Osteocyte (in vitro differentiated cells): ENCODE results near the gene TADA1. TPM values are rescaled to one million over a fixed set of nuclear protein-coding genes. Genes with fewer than 3 reads are reported as not detected.
"Not testable (repeated sequence)": the region's sequence is repeated elsewhere in the genome, so short reads cannot be mapped to it uniquely, and the experiment has no call there.

Experiments
- DNase-seq: peaks from one replicate; pipeline ENCODE4 v3.0.0; 2021; ENCODE audit warnings: mixed read lengths; ENCODE audit not compliant: unreplicated experiment; ENCODE audit errors: extremely low spot score
- H3K27ac Mint-ChIP-seq: one replicate; pipeline ENCODE4 v1.8.0; 2021; ENCODE audit warnings: mild to moderate bottlenecking, mixed read lengths; ENCODE audit not compliant: unreplicated experiment
- H3K27me3 Mint-ChIP-seq: one replicate; pipeline ENCODE4 v1.8.0; 2021; ENCODE audit warnings: mixed read lengths; ENCODE audit not compliant: unreplicated experiment
- H3K36me3 Mint-ChIP-seq: one replicate; pipeline ENCODE4 v1.8.0; 2021; ENCODE audit warnings: mixed read lengths; ENCODE audit not compliant: unreplicated experiment
- H3K4me1 Mint-ChIP-seq: one replicate; pipeline ENCODE4 v1.8.0; 2021; ENCODE audit warnings: mixed read lengths; ENCODE audit not compliant: unreplicated experiment
- H3K4me3 Mint-ChIP-seq: one replicate; pipeline ENCODE4 v1.8.0; 2021; ENCODE audit warnings: mild to moderate bottlenecking, moderate library complexity, mixed read lengths; ENCODE audit not compliant: unreplicated experiment
- H3K9me3 Mint-ChIP-seq: one replicate; pipeline ENCODE4 v1.8.0; 2021; ENCODE audit warnings: mixed read lengths; ENCODE audit not compliant: unreplicated experiment
- CTCF ChIP-seq: fragments of 200-600 bp; sonication (generic); IDR thresholded peaks from 2 replicates; pipeline ENCODE4 v1.5.0; 2021; ENCODE audit warnings: antibody characterized with exemption, mild to moderate bottlenecking, moderate library complexity
- total RNA-seq: library from RNA; stranded (reverse); gene quantifications from 2 replicates; pipeline ENCODE4 v1.2.1, GENCODE V29; 2021

TADA1 gene
- total RNA-seq, 1 donor from 2014 or later, result 9.8 TPM

DNA sequence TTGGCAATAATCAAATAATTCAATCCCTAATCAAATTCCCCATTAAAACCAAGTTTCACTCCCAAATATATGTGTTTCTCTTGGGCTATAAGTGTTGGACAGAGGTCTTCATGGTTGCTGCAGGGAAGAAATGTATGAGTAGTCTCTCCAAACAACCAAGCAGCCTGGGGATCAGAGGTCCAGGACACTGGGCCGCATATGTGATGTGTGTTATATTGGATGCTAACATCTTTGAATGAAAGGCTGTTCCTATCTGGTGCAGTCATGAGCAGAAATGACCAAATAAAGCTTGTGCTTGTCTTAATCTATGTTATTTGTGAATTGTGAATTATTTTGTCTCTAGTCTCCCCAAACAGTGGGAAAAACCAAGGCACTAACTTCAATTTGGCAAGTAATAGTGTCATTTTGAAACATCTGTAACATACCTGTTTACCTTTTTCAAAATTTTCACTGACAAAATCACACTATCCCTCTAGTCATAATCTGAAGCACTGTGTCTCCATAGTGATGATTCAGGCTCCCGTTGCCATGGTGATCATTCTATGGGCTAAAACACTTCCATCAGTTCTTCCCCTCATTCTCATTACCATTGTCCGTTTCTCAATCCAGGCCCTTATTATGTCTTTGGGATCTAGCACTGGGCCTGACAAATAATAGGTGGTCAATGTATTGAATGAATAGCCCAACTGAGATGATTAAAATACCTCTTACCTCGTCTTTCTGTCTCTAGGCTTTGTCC, 12.5 kb upstream of the TADA1 start:
- no peak for TF ChIP-seq CTCF
- Mint-ChIP-seq H3K4me3 (no peak overlapping the region), H3K4me1 (no peaks in the 10 kb centered on the region), H3K27ac (no peak overlapping the region), H3K27me3 (peaks cover 77% of the 10 kb centered on the region), H3K9me3 (no peaks in the 10 kb centered on the region), H3K36me3 (no peaks in the 10 kb centered on the region)
- DNase-seq, result no peak

- Mint-ChIP-seq H3K4me1 (no peaks in the 10 kb centered on the region), H3K9me3 (no peaks in the 10 kb centered on the region), H3K27me3 (peaks cover 78% of the 10 kb centered on the region), H3K36me3 (no peaks in the 10 kb centered on the region), H3K4me3 (no peak overlapping the region), H3K27ac (no peak overlapping the region)
- no peak for DNase-seq
- TF ChIP-seq CTCF, result no peak
Measured at GRCh38 chr1:166884971-166885370, 8.9 kb upstream of the TADA1 start.

- Mint-ChIP-seq H3K36me3 (no peaks in the 10 kb centered on the region), H3K9me3 (no peaks in the 10 kb centered on the region), H3K4me1 (no peaks in the 10 kb centered on the region), H3K27ac (no peak overlapping the region), H3K4me3 (no peak overlapping the region), H3K27me3 (peaks cover 70% of the 10 kb centered on the region)
- DNase-seq, result no peak
- peak; percentile 48 for TF ChIP-seq CTCF
Measured at GRCh38 chr1:166884040-166884642, 8.1 kb upstream of the TADA1 start.

- no peaks in the 10 kb centered on the region for H3K9me3 Mint-ChIP-seq
- no peaks in the 10 kb centered on the region for H3K4me1 Mint-ChIP-seq
- peaks cover 58% of the 10 kb centered on the region for H3K27me3 Mint-ChIP-seq
- H3K27ac Mint-ChIP-seq, result no peak overlapping the region
- TF ChIP-seq CTCF, result no peak
- no peak overlapping the region for H3K4me3 Mint-ChIP-seq
- DNase-seq, result no peak
- no peaks in the 10 kb centered on the region for H3K36me3 Mint-ChIP-seq
Measured at GRCh38 chr1:166882893-166883292, 6.8 kb upstream of the TADA1 start.

- not testable (repeated sequence) for H3K36me3 Mint-ChIP-seq, DNase-seq, H3K9me3 Mint-ChIP-seq, H3K27ac Mint-ChIP-seq, H3K4me3 Mint-ChIP-seq
- Mint-ChIP-seq H3K4me1 (peaks cover 21% of the 10 kb centered on the region), H3K27me3 (peaks cover 24% of the 10 kb centered on the region)
Measured at GRCh38 chr1:166878173-166878917, 2.3 kb upstream of the TADA1 start.
